Trophoblast cell (in vitro differentiated cells and primary cell): ENCODE measurements around the gene PPAN.
A peak's percentile ranks its signal among the peaks of the same experiment; 100 is the strongest.

Experiments
- DNase-seq, 2 donors: peaks; one replicate each; pipeline ENCODE4 v3.0.0-alpha.2; 2016
- H2AFZ ChIP-seq: 2 replicates; pipeline ENCODE4 v1.6.1; 2013; ENCODE audit warnings: low read length, moderate library complexity, mild to moderate bottlenecking; ENCODE audit not compliant: insufficient read depth, poor library complexity
- H2AK5ac ChIP-seq: 2 replicates; pipeline ENCODE4 v1.6.1; 2013; ENCODE audit warnings: mild to moderate bottlenecking, low read length
- H2BK120ac ChIP-seq: 2 replicates; pipeline ENCODE4 v1.6.1; 2013; ENCODE audit warnings: low read length, mild to moderate bottlenecking, moderate library complexity; ENCODE audit not compliant: insufficient read depth, poor library complexity
- H2BK12ac ChIP-seq: 2 replicates; pipeline ENCODE4 v1.6.1; 2013; ENCODE audit warnings: mild to moderate bottlenecking, low read length, moderate library complexity
- H2BK5ac ChIP-seq: 2 replicates; pipeline ENCODE4 v1.6.1; 2013; ENCODE audit warnings: low read length, low read depth, moderate library complexity, mild to moderate bottlenecking; ENCODE audit not compliant: poor library complexity
- H3K14ac ChIP-seq: 2 replicates; pipeline ENCODE4 v1.6.1; 2013; ENCODE audit warnings: mild to moderate bottlenecking, low read length
- H3K18ac ChIP-seq: 2 replicates; pipeline ENCODE4 v1.6.1; 2013; ENCODE audit warnings: mild to moderate bottlenecking, low read length
- H3K23ac ChIP-seq: 2 replicates; pipeline ENCODE4 v1.6.1; 2013; ENCODE audit warnings: low read length
- H3K27ac ChIP-seq: 2 replicates; pipeline ENCODE4 v1.5.1; 2013; ENCODE audit warnings: low read depth, mild to moderate bottlenecking, inconsistent platforms, low read length, moderate library complexity
- H3K27me3 ChIP-seq: 2 replicates; pipeline ENCODE4 v1.6.1; 2013; ENCODE audit warnings: inconsistent platforms, mild to moderate bottlenecking, low read length, moderate library complexity; ENCODE audit not compliant: insufficient read depth
- H3K36me3 ChIP-seq, 2 experiments: 1 replicate in 1 of 2; 2 replicates in 1 of 2; pipeline ENCODE4 v1.6.1; 2013; ENCODE audit warnings: low read length in 2 of 2, mild to moderate bottlenecking in 2 of 2, moderate library complexity in 1 of 2; ENCODE audit not compliant: insufficient read depth in 2 of 2, control insufficient read depth in 1 of 2
- H3K4ac ChIP-seq: 2 replicates; pipeline ENCODE4 v1.6.1; 2013; ENCODE audit warnings: low read depth, mild to moderate bottlenecking, low read length, moderate library complexity
- H3K4me1 ChIP-seq, 2 experiments: 1 replicate in 1 of 2; 2 replicates in 1 of 2; pipeline ENCODE4 v1.6.1; 2013; ENCODE audit warnings: low read length in 2 of 2, mild to moderate bottlenecking in 2 of 2, moderate library complexity in 1 of 2; ENCODE audit not compliant: insufficient read depth in 2 of 2, control insufficient read depth in 1 of 2
- H3K4me2 ChIP-seq: 2 replicates; pipeline ENCODE4 v1.6.1; 2013; ENCODE audit warnings: inconsistent platforms, mild to moderate bottlenecking, low read length, moderate library complexity
- H3K4me3 ChIP-seq: 2 replicates; pipeline ENCODE4 v1.5.1; 2013; ENCODE audit warnings: mild to moderate bottlenecking, low read depth, low read length, inconsistent platforms
- H3K79me1 ChIP-seq: one replicate; pipeline ENCODE4 v1.6.1; 2013; ENCODE audit warnings: low read length
- H3K79me2 ChIP-seq: 2 replicates; pipeline ENCODE4 v1.6.1; 2013; ENCODE audit warnings: low read length, mild to moderate bottlenecking; ENCODE audit not compliant: control insufficient read depth, insufficient read depth, poor library complexity
- H3K9ac ChIP-seq: 2 replicates; pipeline ENCODE4 v1.6.1; 2013; ENCODE audit warnings: mild to moderate bottlenecking, low read length
- H3K9me3 ChIP-seq: 2 replicates; pipeline ENCODE4 v1.6.1; 2013; ENCODE audit warnings: low read depth, mild to moderate bottlenecking, control low read depth, inconsistent platforms, low read length; ENCODE audit not compliant: insufficient read depth
- H4K12ac ChIP-seq: 2 replicates; pipeline ENCODE4 v1.6.1; 2013; ENCODE audit warnings: low read depth, mild to moderate bottlenecking, low read length, moderate library complexity
- H4K8ac ChIP-seq: 2 replicates; pipeline ENCODE4 v1.6.1; 2013; ENCODE audit warnings: low read depth, mild to moderate bottlenecking, low read length, moderate library complexity
- H4K91ac ChIP-seq: one replicate; pipeline ENCODE4 v1.6.1; 2013; ENCODE audit warnings: low read depth, mild to moderate bottlenecking, low read length, moderate library complexity
- WGBS: extraction: QIAGEN DNeasy Blood & Tissue Kit; methylation state at CpG from one replicate; pipeline ENCODE4 v1.1.7; 2013; ENCODE audit warnings: missing lambda C conversion rate; ENCODE audit not compliant: insufficient read length, insufficient coverage; ENCODE audit errors: extremely low coverage; 5-methylcytosine and 5-hydroxymethylcytosine counted together

Gene PPAN

GRCh38 chr19:10086591-10087192 lies 19.5 kb upstream of the PPAN start:
- Histone ChIP-seq H3K9ac (no peak overlapping the region), H2BK120ac (no peak overlapping the region), H4K91ac (no peak overlapping the region), H3K27me3 (peaks cover 19% of the 10 kb centered on the region), H3K23ac (no peak overlapping the region), H3K18ac (no peak overlapping the region), H3K14ac (no peak overlapping the region), H2AFZ (no peak overlapping the region), H2BK12ac (no peak overlapping the region), H4K8ac (peak overlapping the region; percentile 57), H3K4me2 (peak overlapping the region; percentile 81), H4K12ac (no peak overlapping the region), H3K79me2 (no peaks in the 10 kb centered on the region), H3K27ac (no peak overlapping the region), H2AK5ac (no peak overlapping the region), H3K36me3 (no peaks in the 10 kb centered on the region), H3K4ac (no peak overlapping the region), H3K9me3 (peaks cover 5% of the 10 kb centered on the region), H3K4me1 (peaks cover 3 to 4% of the 10 kb centered on the region in 2 experiments), H2BK5ac (no peak overlapping the region), H3K79me1 (no peaks in the 10 kb centered on the region), H3K4me3 (peak overlapping the region; percentile 19)
- no peak for DNase-seq
- WGBS = no CpG with 5 or more reads among the region's 43 CpGs

GRCh38 chr19:10087296-10088061 lies 18.7 kb upstream of the PPAN start:
- WGBS = no CpG with 5 or more reads among the region's 18 CpGs
- Histone ChIP-seq H3K79me2 (no peaks in the 10 kb centered on the region), H4K91ac (no peak overlapping the region), H2BK12ac (no peak overlapping the region), H2AK5ac (no peak overlapping the region), H3K14ac (no peak overlapping the region), H2BK5ac (no peak overlapping the region), H3K23ac (no peak overlapping the region), H3K27ac (no peak overlapping the region), H3K9ac (no peak overlapping the region), H2BK120ac (no peak overlapping the region), H3K9me3 (peaks cover 5% of the 10 kb centered on the region), H3K36me3 (no peaks in the 10 kb centered on the region), H3K79me1 (no peaks in the 10 kb centered on the region), H3K18ac (no peak overlapping the region), H4K8ac (no peak overlapping the region), H3K27me3 (peaks cover 19% of the 10 kb centered on the region), H3K4me1 (peaks cover 3 to 4% of the 10 kb centered on the region in 2 experiments), H3K4me2 (no peak overlapping the region), H4K12ac (no peak overlapping the region), H3K4ac (no peak overlapping the region), H2AFZ (no peak overlapping the region), H3K4me3 (no peak overlapping the region)
- DNase-seq = no peak

- Histone ChIP-seq H3K79me1 (no peaks in the 10 kb centered on the region), H2BK12ac (no peak overlapping the region), H2AK5ac (no peak overlapping the region), H3K9me3 (peaks cover 5% of the 10 kb centered on the region), H4K91ac (no peak overlapping the region), H3K4me1 (peaks cover 3 to 4% of the 10 kb centered on the region in 2 experiments), H3K27ac (no peak overlapping the region), H3K14ac (no peak overlapping the region), H3K18ac (no peak overlapping the region), H3K4me2 (no peak overlapping the region), H3K4ac (no peak overlapping the region), H2AFZ (no peak overlapping the region), H2BK120ac (no peak overlapping the region), H3K23ac (no peak overlapping the region), H2BK5ac (no peak overlapping the region), H3K27me3 (peaks cover 19% of the 10 kb centered on the region), H3K79me2 (no peaks in the 10 kb centered on the region), H3K4me3 (no peak overlapping the region), H3K36me3 (no peaks in the 10 kb centered on the region), H4K8ac (no peak overlapping the region), H3K9ac (no peak overlapping the region), H4K12ac (no peak overlapping the region)
- DNase-seq = no peak
- no CpG with 5 or more reads among the region's 6 CpGs for WGBS
Observed at GRCh38 chr19:10088949-10089554, 17.1 kb upstream of the PPAN start.

GRCh38 chr19:10089801-10090375 lies 16.3 kb upstream of the PPAN start:
- Histone ChIP-seq H2BK5ac (no peak overlapping the region), H3K23ac (no peak overlapping the region)

More at GRCh38 chr19:10089801-10090375, 16.3 kb upstream of the PPAN start:
- no peak overlapping the region for H3K18ac ChIP-seq
- H2AFZ ChIP-seq = no peak overlapping the region
- H4K12ac ChIP-seq = no peak overlapping the region
- peaks cover 19% of the 10 kb centered on the region for H3K27me3 ChIP-seq
- peak overlapping the region; percentile 44 for H3K4me3 ChIP-seq
- H2AK5ac ChIP-seq = no peak overlapping the region
- H3K4me2 ChIP-seq = no peak overlapping the region
- H4K91ac ChIP-seq = no peak overlapping the region
- H3K27ac ChIP-seq = no peak overlapping the region
- peaks cover 3 to 4% of the 10 kb centered on the region in 2 experiments for H3K4me1 ChIP-seq
- no peak overlapping the region for H2BK12ac ChIP-seq
- H3K79me1 ChIP-seq = no peaks in the 10 kb centered on the region
- H3K36me3 ChIP-seq = no peaks in the 10 kb centered on the region
- no peaks in the 10 kb centered on the region for H3K79me2 ChIP-seq
- H3K14ac ChIP-seq = no peak overlapping the region
- WGBS = no CpG with 5 or more reads among the region's 15 CpGs
- no peak for DNase-seq
- H3K9me3 ChIP-seq = peaks cover 5% of the 10 kb centered on the region
- no peak overlapping the region for H3K4ac ChIP-seq
- no peak overlapping the region for H3K9ac ChIP-seq
- no peak overlapping the region for H4K8ac ChIP-seq
- H2BK120ac ChIP-seq = no peak overlapping the region
